ENCODE data around the gene LRRC45. TPM values are rescaled to one million over a fixed set of nuclear protein-coding genes. Genes with fewer than 3 reads are reported as not detected.

Gene LRRC45
- polyA plus RNA-seq (2012; ENCODE audit: insufficient read length, low read depth): 26.7 TPM

DNA sequence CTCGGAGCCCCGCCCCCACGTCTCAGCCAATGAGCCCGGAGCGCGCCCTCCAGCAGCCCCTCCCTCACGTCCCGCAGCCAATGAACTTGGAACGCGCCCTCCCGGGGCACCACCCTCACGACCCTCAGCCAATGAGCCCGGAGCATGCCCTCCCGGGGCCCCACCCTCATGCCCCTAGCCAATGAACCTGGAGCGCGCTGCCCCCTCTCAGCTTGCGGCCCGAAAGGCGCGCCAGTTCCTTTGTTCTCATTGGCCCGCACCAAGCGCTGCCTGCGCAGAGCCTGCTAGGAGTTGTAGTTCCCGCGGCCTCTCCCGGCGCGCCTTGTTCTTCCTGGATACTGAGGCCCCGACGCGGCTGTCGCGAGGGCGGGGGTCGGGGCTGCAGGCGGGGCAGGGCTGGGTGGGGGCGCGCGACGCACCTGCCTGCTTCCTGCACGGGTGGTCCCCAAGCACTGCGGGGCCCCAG, at the start of gene LRRC45:
LRRC45 (plus strand) TSS at position 325 of the 466 bp plus-strand sequence. CDS start 339 bp downstream, outside the sequence.
- TF ChIP-seq SIN3A (IDR thresholded peaks at IDR 0.05; ENCODE audit: borderline replicate concordance, insufficient read depth, low read length): no peak
- TF ChIP-seq TAF1 (IDR thresholded peaks at IDR 0.05; ENCODE audit: borderline replicate concordance, insufficient read depth, low read length): no peak
- no peak for TF ChIP-seq POLR2AphosphoS5 (IDR thresholded peaks at IDR 0.05; ENCODE audit: low read depth, low read length)
- no peak for TF ChIP-seq FOXP2 (optimal IDR thresholded peaks at IDR 0.05; ENCODE audit: borderline replicate concordance, extremely low read depth, extremely low read length, insufficient read depth)
- TF ChIP-seq, protein P1, sequence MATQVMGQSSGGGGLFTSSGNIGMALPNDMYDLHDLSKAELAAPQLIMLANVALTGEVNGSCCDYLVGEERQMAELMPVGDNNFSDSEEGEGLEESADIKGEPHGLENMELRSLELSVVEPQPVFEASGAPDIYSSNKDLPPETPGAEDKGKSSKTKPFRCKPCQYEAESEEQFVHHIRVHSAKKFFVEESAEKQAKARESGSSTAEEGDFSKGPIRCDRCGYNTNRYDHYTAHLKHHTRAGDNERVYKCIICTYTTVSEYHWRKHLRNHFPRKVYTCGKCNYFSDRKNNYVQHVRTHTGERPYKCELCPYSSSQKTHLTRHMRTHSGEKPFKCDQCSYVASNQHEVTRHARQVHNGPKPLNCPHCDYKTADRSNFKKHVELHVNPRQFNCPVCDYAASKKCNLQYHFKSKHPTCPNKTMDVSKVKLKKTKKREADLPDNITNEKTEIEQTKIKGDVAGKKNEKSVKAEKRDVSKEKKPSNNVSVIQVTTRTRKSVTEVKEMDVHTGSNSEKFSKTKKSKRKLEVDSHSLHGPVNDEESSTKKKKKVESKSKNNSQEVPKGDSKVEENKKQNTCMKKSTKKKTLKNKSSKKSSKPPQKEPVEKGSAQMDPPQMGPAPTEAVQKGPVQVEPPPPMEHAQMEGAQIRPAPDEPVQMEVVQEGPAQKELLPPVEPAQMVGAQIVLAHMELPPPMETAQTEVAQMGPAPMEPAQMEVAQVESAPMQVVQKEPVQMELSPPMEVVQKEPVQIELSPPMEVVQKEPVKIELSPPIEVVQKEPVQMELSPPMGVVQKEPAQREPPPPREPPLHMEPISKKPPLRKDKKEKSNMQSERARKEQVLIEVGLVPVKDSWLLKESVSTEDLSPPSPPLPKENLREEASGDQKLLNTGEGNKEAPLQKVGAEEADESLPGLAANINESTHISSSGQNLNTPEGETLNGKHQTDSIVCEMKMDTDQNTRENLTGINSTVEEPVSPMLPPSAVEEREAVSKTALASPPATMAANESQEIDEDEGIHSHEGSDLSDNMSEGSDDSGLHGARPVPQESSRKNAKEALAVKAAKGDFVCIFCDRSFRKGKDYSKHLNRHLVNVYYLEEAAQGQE (IDR thresholded peaks at IDR 0.05; ENCODE audit: insufficient read depth in 1 of 2, low read depth in 2 of 2, low read length in 2 of 2): no peak

DNA sequence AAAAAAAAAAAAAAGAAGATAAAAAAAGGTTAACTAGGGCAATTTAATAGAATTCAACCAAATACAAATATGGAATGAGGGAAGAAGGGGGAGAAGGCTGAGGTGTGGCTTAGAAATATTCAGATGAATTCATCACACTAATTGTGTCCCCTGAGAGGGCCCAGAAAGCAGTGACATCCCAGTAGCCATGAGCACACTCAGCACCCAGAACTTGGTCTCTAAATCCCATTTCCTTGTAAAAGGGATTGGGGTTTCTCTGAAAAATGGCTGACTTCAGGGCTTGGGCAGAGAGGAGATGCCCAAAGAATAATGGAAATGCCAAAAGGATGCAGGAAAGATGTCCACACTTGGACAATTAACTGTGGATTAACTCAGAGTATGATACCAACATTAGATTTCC, 49.7 kb upstream of the LRRC45 start:
- TF ChIP-seq TAF1 (IDR thresholded peaks at IDR 0.05; ENCODE audit: borderline replicate concordance, insufficient read depth, low read length) (no peak), FOXP2 (optimal IDR thresholded peaks at IDR 0.05; ENCODE audit: borderline replicate concordance, extremely low read depth, extremely low read length, insufficient read depth) (no peak), POLR2AphosphoS5 (IDR thresholded peaks at IDR 0.05; ENCODE audit: low read depth, low read length) (no peak), SIN3A (IDR thresholded peaks at IDR 0.05; ENCODE audit: borderline replicate concordance, insufficient read depth, low read length) (no peak)
- TF ChIP-seq, protein P1 (IDR thresholded peaks at IDR 0.05; ENCODE audit: insufficient read depth in 1 of 2, low read depth in 2 of 2, low read length in 2 of 2): no peak

DNA sequence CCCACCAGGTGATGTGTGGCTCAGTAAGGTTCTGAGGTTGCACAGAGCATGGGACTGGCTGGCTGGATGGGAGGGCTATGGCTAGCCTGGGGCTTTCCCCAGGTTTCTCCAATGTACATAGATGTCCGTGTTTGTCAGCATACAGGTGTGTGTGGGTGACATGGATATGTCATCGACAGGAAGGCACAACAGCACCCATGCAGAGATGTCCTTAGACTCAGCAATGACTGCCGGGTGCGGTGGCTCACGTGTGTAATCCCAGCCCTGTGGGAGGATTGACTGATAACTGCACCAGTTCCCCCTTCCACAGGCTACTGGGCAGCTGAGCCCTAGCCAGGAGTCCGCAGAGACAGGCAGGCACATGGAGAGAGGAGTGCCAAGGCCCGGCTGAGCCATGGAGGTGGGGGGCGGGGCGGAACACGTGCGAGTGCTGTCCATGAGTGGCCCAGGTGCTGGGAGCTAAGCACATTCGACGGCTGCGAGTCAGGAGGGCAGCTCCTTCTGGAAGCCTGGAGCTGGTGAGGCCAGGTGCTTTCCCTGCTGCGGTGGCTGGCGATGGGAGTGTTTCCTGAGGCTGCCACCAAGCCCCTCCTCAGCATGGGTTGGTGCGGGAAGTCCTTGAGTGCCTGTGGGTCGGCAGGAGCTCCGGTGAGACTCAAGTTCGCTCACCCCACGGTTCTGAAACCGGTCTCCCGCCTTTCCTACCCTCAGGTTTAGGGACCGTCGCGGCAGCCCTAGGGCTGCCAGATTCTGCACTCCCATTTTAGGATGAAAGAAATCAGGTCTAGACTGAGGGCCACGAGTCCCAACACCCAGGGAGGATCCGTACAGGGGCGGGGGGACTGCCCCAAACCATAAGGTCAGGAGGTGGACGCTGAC, 46.5 kb upstream of the LRRC45 start:
- TF ChIP-seq, protein P1 (IDR thresholded peaks at IDR 0.05; ENCODE audit: insufficient read depth in 1 of 2, low read depth in 2 of 2, low read length in 2 of 2): no peak
- no peak for TF ChIP-seq FOXP2 (optimal IDR thresholded peaks at IDR 0.05; ENCODE audit: borderline replicate concordance, extremely low read depth, extremely low read length, insufficient read depth)
- TF ChIP-seq TAF1 (IDR thresholded peaks at IDR 0.05; ENCODE audit: borderline replicate concordance, insufficient read depth, low read length): no peak
- TF ChIP-seq SIN3A (IDR thresholded peaks at IDR 0.05; ENCODE audit: borderline replicate concordance, insufficient read depth, low read length): no peak

- TF ChIP-seq SIN3A (IDR thresholded peaks at IDR 0.05; ENCODE audit: borderline replicate concordance, insufficient read depth, low read length) (peak; percentile 92), TAF1 (IDR thresholded peaks at IDR 0.05; ENCODE audit: borderline replicate concordance, insufficient read depth, low read length) (peak; percentile 88; the same call in 1 of the 2 replicates), POLR2AphosphoS5 (IDR thresholded peaks at IDR 0.05; ENCODE audit: low read depth, low read length) (peak; percentile 94), FOXP2 (optimal IDR thresholded peaks at IDR 0.05; ENCODE audit: borderline replicate concordance, extremely low read depth, extremely low read length, insufficient read depth) (peak; percentile 93)
- TF ChIP-seq, protein P1 (IDR thresholded peaks at IDR 0.05; ENCODE audit: insufficient read depth in 1 of 2, low read depth in 2 of 2, low read length in 2 of 2): peak in 1 of 2 experiments; percentile 52; a peak in 1 of 4 replicates
These were observed 45.8 kb upstream of the LRRC45 start, which contains the start of gene ASPSCR1 for GRCh38 chr17:81977211-81977808. ASPSCR1 (plus strand) TSS chr17:81977629; CDS start chr17:81977647, 18 bp downstream.
